Measurements from ENCODE around the gene PPM1D. TPM values are rescaled to one million over a fixed set of nuclear protein-coding genes. Genes with fewer than 3 reads are reported as not detected.

The PPM1D gene
- total RNA-seq, 1 experiment from 2014 or later: 19.0 TPM

GRCh38 chr17:60601447-60602384, 1.7 kb downstream of the PPM1D start:
- Histone ChIP-seq H3K4ac (ENCODE audit: low read depth, low read length) (no peak overlapping the region), H4K20me1 (ENCODE audit: control insufficient read depth, insufficient read depth, insufficient read length) (no peaks in the 10 kb centered on the region), H4K5ac (ENCODE audit: insufficient read length, low read depth, low read length) (no peak overlapping the region), H3K9me3 (ENCODE audit: control insufficient read depth, low read depth, low read length) (no peaks in the 10 kb centered on the region), H3K79me2 (ENCODE audit: insufficient read depth, low read length) (peaks cover 23% of the 10 kb centered on the region; the same call in 1 of the 2 replicates), H3K4me2 (ENCODE audit: insufficient read depth, insufficient read length, low read length) (peak overlapping the region; percentile 88), H3K27ac (ENCODE audit: insufficient read length, low read depth, low read length) (no peak overlapping the region), H2BK15ac (ENCODE audit: low read depth, low read length) (no peak overlapping the region), H3K18ac (ENCODE audit: insufficient read length, low read depth, low read length) (no peak overlapping the region), H3K14ac (ENCODE audit: insufficient read depth, low read length) (no peak overlapping the region), H4K91ac (ENCODE audit: insufficient read length, low read depth, low read length) (no peak overlapping the region), H3T11ph (ENCODE audit: low read length) (no peak overlapping the region), H2BK5ac (ENCODE audit: insufficient read length, low read length) (no peak overlapping the region), H3K4me1 (ENCODE audit: insufficient read depth, low read length) (no peaks in the 10 kb centered on the region), H3K79me1 (ENCODE audit: insufficient read depth, low read depth, low read length, poor library complexity, severe bottlenecking) (peaks cover 5% of the 10 kb centered on the region), H3K27me3 (ENCODE audit: insufficient read depth, low read length) (no peaks in the 10 kb centered on the region), H2BK120ac (ENCODE audit: low read depth, low read length, poor library complexity, severe bottlenecking) (no peak overlapping the region), H2AFZ (ENCODE audit: low read length) (no peak overlapping the region), H4K8ac (replicated peaks; ENCODE audit: insufficient read length, low read depth, low read length) (no peak overlapping the region), H3K23ac (ENCODE audit: insufficient read length, low read depth, low read length) (no peak overlapping the region), H3K9ac (ENCODE audit: extremely low read depth, insufficient read length, low read length) (peak overlapping the region; percentile 76), H2BK20ac (ENCODE audit: low read depth, low read length, poor library complexity, severe bottlenecking) (no peak overlapping the region), H2AK5ac (ENCODE audit: insufficient read length, low read length) (no peak overlapping the region), H2BK12ac (ENCODE audit: insufficient read length, low read depth, low read length) (no peak overlapping the region), H3K23me2 (ENCODE audit: insufficient read length, low read depth, low read length, poor library complexity, severe bottlenecking) (peaks cover 9% of the 10 kb centered on the region), H3K56ac (ENCODE audit: insufficient read length, low read depth, low read length) (no peak overlapping the region)
- WGBS (ENCODE audit: extremely low coverage, insufficient read length, low lambda C conversion rate): no CpG with 5 or more reads among the region's 14 CpGs
- peak; percentile 62 for DNase-seq
- Mint-ChIP-seq H3K36me3 (ENCODE audit: insufficient read depth in 1 of 3, low read depth in 3 of 3) (no peaks in the 10 kb centered on the region), H3K4me1 (peaks cover 19 to 21% of the 10 kb centered on the region in 2 experiments), H3K4me3 (peak overlapping the region; percentile 93 to 96), H3K27ac (peak overlapping the region; percentile 77 to 87 (median 79); a peak in 4 of 7 replicates), H3K27me3 (ENCODE audit: low read depth) (no peaks in the 10 kb centered on the region), H3K9me3 (no peaks in the 10 kb centered on the region; a peak in 1 of 5 replicates)
- TF ChIP-seq, protein P1, sequence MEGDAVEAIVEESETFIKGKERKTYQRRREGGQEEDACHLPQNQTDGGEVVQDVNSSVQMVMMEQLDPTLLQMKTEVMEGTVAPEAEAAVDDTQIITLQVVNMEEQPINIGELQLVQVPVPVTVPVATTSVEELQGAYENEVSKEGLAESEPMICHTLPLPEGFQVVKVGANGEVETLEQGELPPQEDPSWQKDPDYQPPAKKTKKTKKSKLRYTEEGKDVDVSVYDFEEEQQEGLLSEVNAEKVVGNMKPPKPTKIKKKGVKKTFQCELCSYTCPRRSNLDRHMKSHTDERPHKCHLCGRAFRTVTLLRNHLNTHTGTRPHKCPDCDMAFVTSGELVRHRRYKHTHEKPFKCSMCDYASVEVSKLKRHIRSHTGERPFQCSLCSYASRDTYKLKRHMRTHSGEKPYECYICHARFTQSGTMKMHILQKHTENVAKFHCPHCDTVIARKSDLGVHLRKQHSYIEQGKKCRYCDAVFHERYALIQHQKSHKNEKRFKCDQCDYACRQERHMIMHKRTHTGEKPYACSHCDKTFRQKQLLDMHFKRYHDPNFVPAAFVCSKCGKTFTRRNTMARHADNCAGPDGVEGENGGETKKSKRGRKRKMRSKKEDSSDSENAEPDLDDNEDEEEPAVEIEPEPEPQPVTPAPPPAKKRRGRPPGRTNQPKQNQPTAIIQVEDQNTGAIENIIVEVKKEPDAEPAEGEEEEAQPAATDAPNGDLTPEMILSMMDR (conservative IDR thresholded peaks at IDR 0.05): peak; percentile 20; the same call in 1 of the 3 replicates
